Muscle of leg (tissue), 16 donors: ENCODE measurements around the gene PTCH2. TPM values are rescaled to one million over a fixed set of nuclear protein-coding genes. Genes with fewer than 3 reads are reported as not detected.
A peak's percentile ranks its signal among the peaks of the same experiment; 100 is the strongest.

Source experiments
- DNase-seq: peaks from one replicate; pipeline ENCODE4 v3.0.0; 2013
- H3K27ac ChIP-seq: one replicate; pipeline ENCODE4 v1.5.1; 2013; ENCODE audit warnings: mild to moderate bottlenecking, low read length, control low read depth
- H3K27me3 ChIP-seq: one replicate; pipeline ENCODE4 v1.6.1; 2013; ENCODE audit warnings: low read length; ENCODE audit not compliant: control insufficient read depth, insufficient read depth
- H3K36me3 ChIP-seq: one replicate; pipeline ENCODE4 v1.6.1; 2013; ENCODE audit warnings: low read length; ENCODE audit not compliant: control insufficient read depth, insufficient read depth
- H3K4me1 ChIP-seq: one replicate; pipeline ENCODE4 v1.6.1; 2013; ENCODE audit warnings: low read length; ENCODE audit not compliant: control insufficient read depth, insufficient read depth
- H3K4me3 ChIP-seq: one replicate; pipeline ENCODE4 v1.5.1; 2013; ENCODE audit warnings: low read length, control low read depth
- H3K9me3 ChIP-seq: replicated peaks from 2 replicates; pipeline ENCODE4 v1.6.1; 2013; ENCODE audit warnings: low read depth, low read length; ENCODE audit not compliant: control insufficient read depth
- WGBS: methylation state at CpG from one replicate; pipeline ENCODE4 v1.1.5; 2013; ENCODE audit warnings: missing lambda C conversion rate; ENCODE audit not compliant: insufficient coverage; 5-methylcytosine and 5-hydroxymethylcytosine counted together
- long read RNA-seq, 11 donors: transcript quantifications; one replicate each; lab custom pipeline, GENCODE V29; 2026
- polyA plus RNA-seq, 8 donors: library from polyadenylated mRNA; unstranded; fragments of 120-200 nt; gene quantifications; one replicate each; pipeline versions ENCODE4 v1.2.1 to v1.2.3, GENCODE V29; 2013; ENCODE audit warnings: inconsistent platforms in 1 of 8, low replicate concordance in 1 of 8; ENCODE audit not compliant: insufficient read length in 8 of 8, insufficient read depth in 1 of 8
- total RNA-seq: library from RNA; stranded (reverse); fragments of 120-200 nt; gene quantifications from one replicate; pipeline ENCODE4 v1.2.4, GENCODE V29; 2013

Gene PTCH2, protein sequence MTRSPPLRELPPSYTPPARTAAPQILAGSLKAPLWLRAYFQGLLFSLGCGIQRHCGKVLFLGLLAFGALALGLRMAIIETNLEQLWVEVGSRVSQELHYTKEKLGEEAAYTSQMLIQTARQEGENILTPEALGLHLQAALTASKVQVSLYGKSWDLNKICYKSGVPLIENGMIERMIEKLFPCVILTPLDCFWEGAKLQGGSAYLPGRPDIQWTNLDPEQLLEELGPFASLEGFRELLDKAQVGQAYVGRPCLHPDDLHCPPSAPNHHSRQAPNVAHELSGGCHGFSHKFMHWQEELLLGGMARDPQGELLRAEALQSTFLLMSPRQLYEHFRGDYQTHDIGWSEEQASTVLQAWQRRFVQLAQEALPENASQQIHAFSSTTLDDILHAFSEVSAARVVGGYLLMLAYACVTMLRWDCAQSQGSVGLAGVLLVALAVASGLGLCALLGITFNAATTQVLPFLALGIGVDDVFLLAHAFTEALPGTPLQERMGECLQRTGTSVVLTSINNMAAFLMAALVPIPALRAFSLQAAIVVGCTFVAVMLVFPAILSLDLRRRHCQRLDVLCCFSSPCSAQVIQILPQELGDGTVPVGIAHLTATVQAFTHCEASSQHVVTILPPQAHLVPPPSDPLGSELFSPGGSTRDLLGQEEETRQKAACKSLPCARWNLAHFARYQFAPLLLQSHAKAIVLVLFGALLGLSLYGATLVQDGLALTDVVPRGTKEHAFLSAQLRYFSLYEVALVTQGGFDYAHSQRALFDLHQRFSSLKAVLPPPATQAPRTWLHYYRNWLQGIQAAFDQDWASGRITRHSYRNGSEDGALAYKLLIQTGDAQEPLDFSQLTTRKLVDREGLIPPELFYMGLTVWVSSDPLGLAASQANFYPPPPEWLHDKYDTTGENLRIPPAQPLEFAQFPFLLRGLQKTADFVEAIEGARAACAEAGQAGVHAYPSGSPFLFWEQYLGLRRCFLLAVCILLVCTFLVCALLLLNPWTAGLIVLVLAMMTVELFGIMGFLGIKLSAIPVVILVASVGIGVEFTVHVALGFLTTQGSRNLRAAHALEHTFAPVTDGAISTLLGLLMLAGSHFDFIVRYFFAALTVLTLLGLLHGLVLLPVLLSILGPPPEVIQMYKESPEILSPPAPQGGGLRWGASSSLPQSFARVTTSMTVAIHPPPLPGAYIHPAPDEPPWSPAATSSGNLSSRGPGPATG
- total RNA-seq: 2.7 TPM
- polyA plus RNA-seq: 10 to 100 TPM in 3 of 8 donors, 1 to 10 TPM in 5; 5.8 to 14.1 (median 9.0) TPM
- long read RNA-seq, donor 1: 0 reads
- long read RNA-seq, donor 2: 0 reads
- long read RNA-seq, donor 3: 0 reads
- long read RNA-seq, donor 4: 0 reads
- long read RNA-seq, donor 5: 0 reads
- long read RNA-seq, donor 6: 0 reads
- long read RNA-seq, donor 7: 0 reads
- long read RNA-seq, donor 8: 0 reads
- long read RNA-seq, donor 9: 0 reads
- long read RNA-seq, donor 10: 0 reads
- long read RNA-seq, donor 11: 0 reads

DNA sequence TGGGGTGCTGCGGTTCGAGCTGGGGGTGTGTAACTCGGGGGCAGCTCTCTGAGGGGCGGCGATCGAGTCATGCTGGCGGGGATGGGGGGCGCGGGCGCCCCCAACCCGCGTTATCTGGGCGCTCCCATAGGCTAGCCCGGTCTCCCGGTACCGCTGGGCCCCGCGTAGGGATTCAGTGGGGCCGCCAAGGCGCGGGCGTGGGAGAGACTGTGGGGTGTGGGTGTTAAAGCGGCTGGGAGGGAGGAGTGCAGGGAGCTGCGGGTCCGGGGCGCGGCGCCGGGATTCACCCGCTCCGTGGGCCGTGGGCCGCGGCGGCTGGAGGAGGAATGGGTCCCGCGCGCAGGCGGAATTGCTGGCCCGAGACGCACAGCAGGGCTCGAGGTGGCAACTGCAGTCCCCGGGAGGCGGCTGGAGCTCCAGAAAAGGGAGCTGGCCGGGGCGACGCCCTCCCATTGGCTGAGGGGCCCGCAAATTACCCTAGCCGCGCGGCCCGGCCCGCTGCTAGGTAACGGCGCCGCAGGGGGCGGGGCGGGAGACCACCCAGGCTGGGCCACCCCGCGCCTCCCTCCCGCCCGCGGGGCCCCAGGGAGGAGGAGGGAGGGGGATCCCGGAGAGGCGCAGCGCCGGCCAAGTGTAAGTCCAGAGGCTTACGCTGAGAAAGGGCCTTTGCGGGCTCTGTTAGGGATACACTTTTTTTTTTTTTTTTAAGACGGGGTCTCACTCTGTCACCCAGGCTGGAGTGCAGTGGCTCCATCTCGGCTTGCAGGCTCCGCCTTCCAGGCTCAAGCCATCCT is at the start of gene PTCH2:
Gene PTCH2, minus strand, starts transcription at position 392 of the 794 bp plus-strand sequence. Its CDS starts 321 bp downstream, at position 71.
- no peaks in the 10 kb centered on the region for H3K9me3 ChIP-seq
- 1% methylated on average over 57 of the region's 72 CpGs for WGBS
- DNase-seq: peak; percentile 90
- no peaks in the 10 kb centered on the region for H3K36me3 ChIP-seq
- H3K4me3 ChIP-seq: peak within 1 kb of the TSS; percentile 63
- peaks cover 7% of the 10 kb centered on the region for H3K4me1 ChIP-seq
- no peaks in the 10 kb centered on the region for H3K27me3 ChIP-seq
- peak within 1 kb of the TSS; percentile 55 for H3K27ac ChIP-seq

DNA sequence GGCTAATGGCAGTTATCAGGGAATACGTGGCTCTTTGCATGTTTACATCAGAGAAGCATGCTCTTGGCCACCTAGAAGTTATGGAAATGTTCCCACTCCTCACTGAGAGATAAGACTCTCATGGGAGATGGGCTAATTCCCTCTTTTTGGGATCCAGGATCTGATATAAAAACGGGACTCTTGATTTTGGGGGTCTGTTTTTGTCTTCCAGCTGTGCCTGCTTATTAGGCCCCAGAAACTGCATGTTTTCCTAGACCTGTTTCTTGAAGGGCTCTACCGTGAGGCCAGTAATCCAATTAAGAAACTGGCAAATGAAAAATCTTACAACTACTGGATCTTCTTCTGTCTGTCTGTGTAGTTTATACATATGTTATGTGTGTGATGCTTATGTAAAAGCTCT is 47.0 kb upstream of the PTCH2 start:
- Histone ChIP-seq H3K27me3 (no peaks in the 10 kb centered on the region), H3K4me3 (no peak overlapping the region), H3K36me3 (peaks cover 12% of the 10 kb centered on the region), H3K9me3 (peaks cover 24% of the 10 kb centered on the region), H3K27ac (no peak overlapping the region), H3K4me1 (no peaks in the 10 kb centered on the region)
- 100% methylated on average over 1 of the region's 3 CpGs for WGBS
- no peak for DNase-seq

GRCh38 chr1:44885406-44885805 is 42.4 kb upstream of the PTCH2 start:
- H3K4me1 ChIP-seq: peaks cover 2% of the 10 kb centered on the region
- H3K36me3 ChIP-seq: peaks cover 21% of the 10 kb centered on the region
- peaks cover 20% of the 10 kb centered on the region for H3K9me3 ChIP-seq
- DNase-seq: no peak
- no peak overlapping the region for H3K27ac ChIP-seq
- no peaks in the 10 kb centered on the region for H3K27me3 ChIP-seq
- H3K4me3 ChIP-seq: no peak overlapping the region
- no CpG with 5 or more reads among the region's 6 CpGs for WGBS

GRCh38 chr1:44884746-44885145 is 41.7 kb upstream of the PTCH2 start:
- peak overlapping the region; percentile 53 for H3K27ac ChIP-seq
- no peak overlapping the region for H3K4me3 ChIP-seq

GRCh38 chr1:44881011-44881632 is 38.1 kb upstream of the PTCH2 start:
- H3K4me1 ChIP-seq: peaks cover 2% of the 10 kb centered on the region
- no peak overlapping the region for H3K27ac ChIP-seq
- H3K36me3 ChIP-seq: peaks cover 33% of the 10 kb centered on the region
- H3K4me3 ChIP-seq: no peak overlapping the region
- 73% methylated on average over 3 of the region's 7 CpGs for WGBS
- DNase-seq: no peak
- H3K27me3 ChIP-seq: no peaks in the 10 kb centered on the region
- peaks cover 4% of the 10 kb centered on the region for H3K9me3 ChIP-seq

More at GRCh38 chr1:44884746-44885145, 41.7 kb upstream of the PTCH2 start:
- Histone ChIP-seq H3K9me3 (peaks cover 17% of the 10 kb centered on the region), H3K4me1 (peaks cover 2% of the 10 kb centered on the region), H3K27me3 (no peaks in the 10 kb centered on the region), H3K36me3 (peaks cover 26% of the 10 kb centered on the region)
- DNase-seq: peak; percentile 94
- WGBS: 38% methylated on average over 2 of the region's 2 CpGs

DNA sequence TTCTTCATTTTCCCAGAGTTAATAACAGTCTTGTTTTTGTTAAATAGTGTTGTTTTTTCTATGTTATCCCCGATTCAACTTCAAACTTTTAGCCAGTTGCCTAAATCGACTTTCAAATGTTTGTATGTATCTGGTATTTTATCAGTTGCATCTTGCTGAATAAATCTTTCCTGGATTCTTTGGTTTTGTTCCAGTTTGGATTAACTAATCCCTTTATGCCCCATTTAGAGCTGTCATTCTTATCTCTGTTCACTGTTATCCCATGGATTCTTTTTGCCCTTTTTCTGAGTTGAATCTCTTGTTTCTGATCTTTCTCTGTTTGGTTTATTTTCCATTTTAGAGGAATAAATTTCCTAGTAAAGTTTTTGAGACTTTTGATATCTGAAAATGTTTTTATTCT is 31.1 kb upstream of the PTCH2 start:
- no peak for DNase-seq

GRCh38 chr1:44870096-44870495 is 27.0 kb upstream of the PTCH2 start:
- H3K4me1 ChIP-seq: no peaks in the 10 kb centered on the region
- 95% methylated on average over 2 of the region's 4 CpGs for WGBS

More for the DNA sequence above, 31.1 kb upstream of the PTCH2 start:
- no CpG with 5 or more reads among the region's 2 CpGs for WGBS
- H3K9me3 ChIP-seq: no peaks in the 10 kb centered on the region
- no peak overlapping the region for H3K4me3 ChIP-seq
- H3K36me3 ChIP-seq: peaks cover 40% of the 10 kb centered on the region
- H3K4me1 ChIP-seq: no peaks in the 10 kb centered on the region
- H3K27ac ChIP-seq: no peak overlapping the region
- no peaks in the 10 kb centered on the region for H3K27me3 ChIP-seq

DNA sequence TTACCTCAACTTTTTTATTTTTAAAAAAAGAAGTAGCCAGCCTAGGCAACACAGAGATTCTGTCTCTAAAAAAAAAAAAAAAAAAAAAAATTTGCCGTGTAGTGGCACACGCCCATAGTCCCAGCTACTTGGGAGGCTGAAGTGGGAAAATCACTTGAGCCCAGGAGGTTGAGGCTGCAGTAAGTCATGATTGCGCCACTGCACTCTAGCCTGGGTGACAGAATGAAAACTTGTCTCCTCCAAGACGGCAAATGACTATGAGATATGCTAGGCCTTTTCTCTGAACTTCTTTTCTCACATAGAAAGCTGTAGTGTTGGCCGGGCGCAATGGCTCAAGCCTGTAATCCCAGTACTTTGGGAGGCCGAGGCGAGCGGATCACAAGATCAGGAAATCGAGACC is 24.7 kb upstream of the PTCH2 start:
- no peaks in the 10 kb centered on the region for H3K27me3 ChIP-seq
- 100% methylated on average over 2 of the region's 10 CpGs for WGBS
- no peak overlapping the region for H3K27ac ChIP-seq
- H3K4me1 ChIP-seq: no peaks in the 10 kb centered on the region
- no peaks in the 10 kb centered on the region for H3K9me3 ChIP-seq
- H3K36me3 ChIP-seq: peaks cover 34% of the 10 kb centered on the region
- no peak overlapping the region for H3K4me3 ChIP-seq
- no peak for DNase-seq

More at GRCh38 chr1:44870096-44870495, 27.0 kb upstream of the PTCH2 start:
- no peaks in the 10 kb centered on the region for H3K27me3 ChIP-seq
- H3K36me3 ChIP-seq: peaks cover 38% of the 10 kb centered on the region
- H3K4me3 ChIP-seq: no peak overlapping the region
- H3K27ac ChIP-seq: no peak overlapping the region
- no peak for DNase-seq
- H3K9me3 ChIP-seq: no peaks in the 10 kb centered on the region
